HCT116 (cell line): ENCODE results near the gene CTAGE1. TPM values are rescaled to one million over a fixed set of nuclear protein-coding genes. Genes with fewer than 3 reads are reported as not detected.

Experiments
- ATAC-seq: fragments of 200-7000 bp; cut with Tn5 transposase; 2 replicates; pipeline ENCODE4 v1.9.1; 2020; ENCODE audit warnings: mild to moderate bottlenecking, moderate library complexity
- BruUV-seq: library from RNA; stranded (reverse); fragments of 400-500 nt; replicated peaks from 2 replicates; lab custom pipeline; 2021; lab: Mats Ljungman, UMichigan
- CTCF ChIA-PET: fragments of 300-600 bp; sonication (Branson Sonifier 250); formaldehyde crosslinking; loops from one replicate; lab custom pipeline; 2021; ENCODE audit warnings: antibody characterized with exemption; lab: Charles Lee
- POLR2A ChIA-PET: fragments of 300-600, 350-600 bp; sonication (Branson Sonifier 250); formaldehyde crosslinking; loops from one replicate; lab custom pipeline; 2021; ENCODE audit warnings: antibody characterized with exemption; lab: Charles Lee
- RAD21 ChIA-PET, 2 experiments: fragments of 300-600 bp; sonication (Branson Sonifier 250); formaldehyde crosslinking; loops; one replicate each; lab custom pipeline; 2023; ENCODE audit warnings: low total read pairs in 2 of 2; ENCODE audit not compliant: uncharacterized antibody in 2 of 2, unreplicated experiment in 2 of 2, low non-redundant PET in 1 of 2; lab: Charles Lee
- DNase-seq: peaks from one replicate; pipeline ENCODE4 v3.0.0-alpha.2; 2010; ENCODE audit warnings: low read depth, low spot score
- H2AFZ ChIP-seq: fragments of 200-600 bp; shearing (Covaris generic), sonication (generic); 2 replicates; pipeline ENCODE4 v1.6.1; 2017; ENCODE audit warnings: low read depth, mixed run types, mixed read lengths, antibody characterized with exemption, low read length; ENCODE audit not compliant: poor library complexity, severe bottlenecking
- H3K27ac ChIP-seq: 2 replicates; pipeline ENCODE4 v1.5.1; 2012; ENCODE audit warnings: low read depth, low read length
- H3K27me3 ChIP-seq: fragments of 200-600 bp; sonication (generic); 2 replicates; pipeline ENCODE4 v1.6.1; 2016; ENCODE audit warnings: mixed run types, low read length, mixed read lengths; ENCODE audit not compliant: insufficient read depth
- H3K36me3 ChIP-seq, 2 experiments: fragments of 200-500 bp in 1 of 2; fragments of 200-600 bp in 1 of 2; sonication (Bioruptor generic) in 1 of 2; sonication (generic) in 1 of 2; 2 replicates each; pipeline versions ENCODE4 v1.5.1 to v1.6.1; 2014 to 2016; ENCODE audit warnings: low read length in 2 of 2, inconsistent platforms in 1 of 2, mixed read lengths in 1 of 2, mixed run types in 1 of 2; ENCODE audit not compliant: insufficient read depth in 2 of 2, control insufficient read depth in 1 of 2
- H3K4me1 ChIP-seq, 2 experiments: fragments of 200-600 bp in 1 of 2; sonication (generic) in 1 of 2; 2 replicates each; pipeline versions ENCODE4 v1.5.1 to v1.6.1; 2012 to 2017; ENCODE audit warnings: low read length in 2 of 2, inconsistent platforms in 1 of 2, mild to moderate bottlenecking in 1 of 2, mixed read lengths in 1 of 2, mixed run types in 1 of 2, moderate library complexity in 1 of 2; ENCODE audit not compliant: insufficient read depth in 2 of 2, control insufficient read depth in 1 of 2
- H3K4me2 ChIP-seq: fragments of 200-600 bp; sonication (generic); 2 replicates; pipeline ENCODE4 v1.6.1; 2017; ENCODE audit warnings: mixed run types, low read length, mixed read lengths
- H3K4me3 ChIP-seq, 2 experiments: fragments of 200-600 bp in 1 of 2; sonication (generic) in 1 of 2; replicated peaks in 1 of 2; 2 replicates each; pipeline ENCODE4 v1.5.1; 2011 to 2016; ENCODE audit warnings: low read length in 2 of 2, control low read depth in 1 of 2, low read depth in 1 of 2, mild to moderate bottlenecking in 1 of 2, mixed read lengths in 1 of 2, mixed run types in 1 of 2
- H3K79me2 ChIP-seq: fragments of 200-600 bp; sonication (generic); 2 replicates; pipeline ENCODE4 v1.6.1; 2017; ENCODE audit warnings: mild to moderate bottlenecking, mixed run types, low read length, moderate library complexity, mixed read lengths; ENCODE audit not compliant: insufficient read depth
- H3K9ac ChIP-seq: fragments of 200-600 bp; sonication (generic); 2 replicates; pipeline ENCODE4 v1.6.1; 2016; ENCODE audit warnings: low read length, mixed read lengths
- H3K9me2 ChIP-seq: fragments of 200-600 bp; sonication (generic), shearing (Covaris generic); 2 replicates; pipeline ENCODE4 v1.6.1; 2017; ENCODE audit warnings: mixed run types, mild to moderate bottlenecking, moderate library complexity; ENCODE audit not compliant: insufficient read depth
- H3K9me3 ChIP-seq, 2 experiments: fragments of 200-500 bp in 1 of 2; fragments of 200-600 bp in 1 of 2; sonication (Bioruptor generic) in 1 of 2; sonication (generic) in 1 of 2; 2 replicates each; pipeline ENCODE4 v1.6.1; 2014 to 2017; ENCODE audit warnings: low read length in 2 of 2, mixed read lengths in 2 of 2, inconsistent platforms in 1 of 2, low read depth in 1 of 2, mild to moderate bottlenecking in 1 of 2, mixed run types in 1 of 2, moderate library complexity in 1 of 2; ENCODE audit not compliant: control insufficient read depth in 1 of 2, insufficient read depth in 1 of 2
- H4K20me1 ChIP-seq: fragments of 200-600 bp; sonication (generic), shearing (Covaris generic); 2 replicates; pipeline ENCODE4 v1.6.1; 2017; ENCODE audit warnings: mixed run types, mild to moderate bottlenecking, moderate library complexity; ENCODE audit not compliant: insufficient read depth
- ATF3 ChIP-seq: IDR thresholded peaks from 2 replicates; pipeline ENCODE4 v1.6.1; 2012
- CBX3 ChIP-seq: IDR thresholded peaks from 2 replicates; pipeline ENCODE4 v1.6.1; 2012; ENCODE audit warnings: low read depth
- CEBPB ChIP-seq: IDR thresholded peaks from 2 replicates; pipeline ENCODE4 v1.6.1; 2012; ENCODE audit warnings: low read depth
- CTCF ChIP-seq, 3 experiments: fragments of 200-600 bp in 1 of 3; sonication (generic) in 1 of 3; IDR thresholded peaks in 2 of 3; conservative IDR thresholded peaks in 1 of 3; 2 replicates each; pipeline ENCODE4 v1.5.1; 2012 to 2017; ENCODE audit warnings: low read depth in 2 of 3, low read length in 2 of 3, antibody characterized with exemption in 1 of 3, borderline replicate concordance in 1 of 3, control low read depth in 1 of 3, mild to moderate bottlenecking in 1 of 3, mixed read lengths in 1 of 3, mixed run types in 1 of 3, moderate library complexity in 1 of 3; ENCODE audit not compliant: insufficient read depth in 1 of 3
- EZH2phosphoT487 ChIP-seq: fragments of 200-600 bp; IDR thresholded peaks from 2 replicates; pipeline ENCODE4 v1.6.1; 2018; ENCODE audit warnings: antibody characterized with exemption, borderline replicate concordance
- JUND ChIP-seq: IDR thresholded peaks from 2 replicates; pipeline ENCODE4 v1.6.1; 2012
- MAX ChIP-seq: IDR thresholded peaks from 2 replicates; pipeline ENCODE4 v1.6.1; 2012
- POLR2A ChIP-seq: IDR thresholded peaks from 2 replicates; pipeline ENCODE4 v1.7.0; 2011; ENCODE audit warnings: borderline replicate concordance; ENCODE audit not compliant: insufficient read depth, insufficient read length; ENCODE audit errors: extremely low read depth
- POLR2AphosphoS5 ChIP-seq: IDR thresholded peaks from 2 replicates; pipeline ENCODE4 v1.6.1; 2011; ENCODE audit warnings: mild to moderate bottlenecking, low read depth, low read length, moderate library complexity
- RAD21 ChIP-seq: IDR thresholded peaks from 2 replicates; pipeline ENCODE4 v1.6.1; 2012; ENCODE audit warnings: low read depth, mild to moderate bottlenecking
- REST ChIP-seq: IDR thresholded peaks from 2 replicates; pipeline ENCODE4 v1.6.1; 2012; ENCODE audit warnings: low read depth
- SIN3A ChIP-seq: IDR thresholded peaks from 2 replicates; pipeline ENCODE4 v1.6.1; 2012; ENCODE audit warnings: low read depth
- SRF ChIP-seq: IDR thresholded peaks from 2 replicates; pipeline ENCODE4 v1.6.1; 2012; ENCODE audit warnings: low read depth
- YY1 ChIP-seq: IDR thresholded peaks from 2 replicates; pipeline ENCODE4 v1.6.1; 2011; ENCODE audit warnings: low read length, low read depth, moderate library complexity, mild to moderate bottlenecking; ENCODE audit not compliant: insufficient replicate concordance; ENCODE audit errors: extremely low read depth
- ZBTB33 ChIP-seq: IDR thresholded peaks from 2 replicates; pipeline ENCODE4 v1.6.1; 2011; ENCODE audit warnings: mild to moderate bottlenecking, low read length, moderate library complexity; ENCODE audit not compliant: insufficient replicate concordance; ENCODE audit errors: extremely low read depth
- ZNF274 ChIP-seq: fragments of 200-500 bp; sonication (Bioruptor generic); IDR thresholded peaks from 2 replicates; pipeline ENCODE4 v1.6.1; 2014; ENCODE audit warnings: mild to moderate bottlenecking, low read depth, low read length, inconsistent platforms
- intact Hi-C: fragments of 100-400 bp; cut with micrococcal nuclease; formaldehyde crosslinking; loops from 2 replicates; pipeline ENCODE4 v1.10.0; 2022
- total RNA-seq: library from RNA; stranded (reverse); gene quantifications from one replicate; pipeline ENCODE4 v1.2.1, GENCODE V29; 2021; ENCODE audit not compliant: unreplicated experiment

Gene CTAGE1
- total RNA-seq, 1 experiment from 2014 or later: not detected

GRCh38 chr18:22433956-22434355 is 16.2 kb upstream of the CTAGE1 start:
- Histone ChIP-seq H2AFZ (no peak overlapping the region), H3K27me3 (no peaks in the 10 kb centered on the region), H4K20me1 (no peaks in the 10 kb centered on the region), H3K4me1 (peaks cover 7 to 14% of the 10 kb centered on the region in 2 experiments; a peak in 3 of 4 replicates), H3K9me3 (no peaks in the 10 kb centered on the region)
- RAD21 ChIA-PET: no interaction called here
- BruUV-seq: no TSS peak
- DNase-seq: no peak
- POLR2A ChIA-PET: no interaction called here
- TF ChIP-seq SIN3A (no peak), REST (no peak), CBX3 (no peak), SRF (no peak), POLR2AphosphoS5 (no peak), CEBPB (no peak), EZH2phosphoT487 (no peak), YY1 (no peak), CTCF (IDR thresholded peaks at IDR 0.05 in 2 of 3, conservative IDR thresholded peaks at IDR 0.05 in 1 of 3; ENCODE audit: borderline replicate concordance in 1 of 3, insufficient read depth in 1 of 3, low read depth in 2 of 3, low read length in 2 of 3) (no peak), MAX (no peak), ZNF274 (no peak), JUND (no peak), RAD21 (no peak), ZBTB33 (no peak), POLR2A (no peak), ATF3 (no peak)
- TF ChIP-seq, all 23 proteins: peak for 0
- ATAC-seq: no peak
- Histone ChIP-seq H3K9me2 (no peaks in the 10 kb centered on the region), H3K27ac (no peak overlapping the region), H3K4me3 (no peak overlapping the region), H3K79me2 (no peaks in the 10 kb centered on the region), H3K4me2 (no peak overlapping the region), H3K36me3 (no peaks in the 10 kb centered on the region), H3K9ac (no peak overlapping the region)
- CTCF ChIA-PET: no interaction called here
- intact Hi-C loops: no loop called here
